Mucosa of descending colon (tissue), 3 donors: ENCODE results near the gene AWAT1. TPM values are rescaled to one million over a fixed set of nuclear protein-coding genes. Genes with fewer than 3 reads are reported as not detected.
"Not testable (repeated sequence)": the region's sequence is repeated elsewhere in the genome, so short reads cannot be mapped to it uniquely, and the experiment has no call there.

Experiments used
- ATAC-seq: fragments of 200-7000 bp; cut with Tn5 transposase; one replicate; pipeline ENCODE4 v1.9.1; 2020; ENCODE audit warnings: mild to moderate bottlenecking, moderate library complexity
- DNase-seq, 3 donors: peaks; one replicate each; pipeline ENCODE4 v3.0.0-alpha.2; 2020
- H3K36me3 ChIP-seq: fragments of 200-600 bp; one replicate; pipeline ENCODE4 v1.8.0; 2021; ENCODE audit warnings: low read depth, mild to moderate bottlenecking
- H3K4me1 ChIP-seq: fragments of 200-600 bp; one replicate; pipeline ENCODE4 v1.8.0; 2021; ENCODE audit warnings: low read depth, mild to moderate bottlenecking
- H3K4me3 ChIP-seq: fragments of 200-600 bp; one replicate; pipeline ENCODE4 v1.8.0; 2021; ENCODE audit warnings: mild to moderate bottlenecking
- H3K9me3 ChIP-seq: fragments of 200-600 bp; one replicate; pipeline ENCODE4 v1.8.0; 2021; ENCODE audit warnings: mild to moderate bottlenecking
- intact Hi-C, 2 donors: fragments of 100-400 bp; cut with DNase I in 1 of 2; cut with micrococcal nuclease in 1 of 2; formaldehyde crosslinking; loops; one replicate each; pipeline versions ENCODE4 v1.11.0 to v1.11.1; 2022; cut with DNase I, micrococcal nuclease
- total RNA-seq, 3 donors: library from RNA; stranded (reverse); fragmentation: NEBNext Ultra II Directional in 2 of 3; extraction: Animal tissue kit (Norgen Biotek cat#: 25700) in 2 of 3; gene quantifications; one replicate each; pipeline versions ENCODE4 v1.2.1 to v1.2.4, GENCODE V29; 2021 to 2023
- TF ChIP-seq, protein P1 (sequence below): fragments of 200-600 bp; IDR thresholded peaks from one replicate; pipeline ENCODE4 v1.8.0; 2022; ENCODE audit warnings: antibody characterized with exemption, mild to moderate bottlenecking
- donor health status: DM: no; HTN: no; CAD: no; lungs with moderate emphysema.
- donor health status: DM: no; HTN: no; CAD: no.
- donor health status: DM: no; HTN: yes; CAD: no.

The AWAT1 gene
- total RNA-seq, 3 donors from 2014 or later = not detected

DNA sequence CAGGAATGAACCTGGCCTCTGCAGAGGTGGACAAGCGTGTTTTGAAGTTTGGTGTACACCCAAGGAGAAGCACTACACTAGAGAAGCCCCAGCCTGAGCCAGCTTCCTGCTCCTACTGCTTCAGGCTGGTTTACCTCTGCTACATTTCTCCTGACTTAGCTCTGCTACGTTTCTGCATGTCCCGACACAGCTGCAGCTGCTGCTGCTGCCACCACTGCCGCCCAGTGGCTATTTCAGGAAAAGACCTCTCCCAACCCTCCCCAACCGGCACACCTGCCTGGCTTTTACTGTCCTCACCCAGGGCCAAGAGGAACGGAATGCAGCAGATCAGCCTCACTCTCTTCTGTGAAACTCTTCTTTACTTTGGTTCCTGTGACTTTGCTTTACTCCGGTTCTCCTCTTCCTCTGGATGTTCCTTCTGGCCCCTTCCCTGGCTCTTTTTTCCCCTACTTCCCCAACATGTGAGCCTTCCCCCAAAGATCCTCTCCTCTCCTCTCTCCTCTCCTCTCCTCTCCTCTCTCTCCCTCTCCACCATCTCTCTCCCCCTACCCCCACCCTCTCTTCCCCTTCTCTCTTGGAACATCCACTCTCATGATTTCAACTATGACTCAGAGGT, 28.6 kb downstream of the AWAT1 start:
- ATAC-seq (peak; percentile 93), DNase-seq (peak; percentile 47 to 69 (median 67))
- intact Hi-C loops = loop anchor here in 1 of 2 donors (10.0 kb wide), 1 partner anchor 68 kb away; no protein-coding TSS in a partner anchor
- H3K4me1 ChIP-seq = no peaks in the 10 kb centered on the region
- H3K9me3 ChIP-seq = no peaks in the 10 kb centered on the region
- no peak overlapping the region for H3K4me3 ChIP-seq
- TF ChIP-seq, protein P1, sequence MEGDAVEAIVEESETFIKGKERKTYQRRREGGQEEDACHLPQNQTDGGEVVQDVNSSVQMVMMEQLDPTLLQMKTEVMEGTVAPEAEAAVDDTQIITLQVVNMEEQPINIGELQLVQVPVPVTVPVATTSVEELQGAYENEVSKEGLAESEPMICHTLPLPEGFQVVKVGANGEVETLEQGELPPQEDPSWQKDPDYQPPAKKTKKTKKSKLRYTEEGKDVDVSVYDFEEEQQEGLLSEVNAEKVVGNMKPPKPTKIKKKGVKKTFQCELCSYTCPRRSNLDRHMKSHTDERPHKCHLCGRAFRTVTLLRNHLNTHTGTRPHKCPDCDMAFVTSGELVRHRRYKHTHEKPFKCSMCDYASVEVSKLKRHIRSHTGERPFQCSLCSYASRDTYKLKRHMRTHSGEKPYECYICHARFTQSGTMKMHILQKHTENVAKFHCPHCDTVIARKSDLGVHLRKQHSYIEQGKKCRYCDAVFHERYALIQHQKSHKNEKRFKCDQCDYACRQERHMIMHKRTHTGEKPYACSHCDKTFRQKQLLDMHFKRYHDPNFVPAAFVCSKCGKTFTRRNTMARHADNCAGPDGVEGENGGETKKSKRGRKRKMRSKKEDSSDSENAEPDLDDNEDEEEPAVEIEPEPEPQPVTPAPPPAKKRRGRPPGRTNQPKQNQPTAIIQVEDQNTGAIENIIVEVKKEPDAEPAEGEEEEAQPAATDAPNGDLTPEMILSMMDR = no peak
- H3K36me3 ChIP-seq = no peaks in the 10 kb centered on the region

DNA sequence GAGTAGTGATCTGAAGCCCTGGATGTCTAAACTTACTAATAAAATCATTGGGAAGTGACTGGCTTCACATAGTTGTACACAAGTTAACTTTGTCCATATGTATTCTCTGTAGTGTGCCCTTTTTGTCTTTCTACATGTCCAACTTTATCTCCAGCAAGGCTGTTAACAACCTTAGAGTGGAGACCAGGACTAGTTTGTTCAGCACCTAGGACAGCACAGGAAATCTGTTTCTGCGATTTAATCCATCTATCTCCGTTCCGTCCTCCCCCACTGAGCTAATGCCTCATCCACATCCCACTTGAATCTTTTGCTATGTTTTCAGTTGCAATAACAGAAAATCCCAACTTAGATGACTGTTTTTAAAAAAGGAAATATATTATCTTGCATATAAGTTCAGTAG, 30.3 kb downstream of the AWAT1 start:
- no peaks in the 10 kb centered on the region for H3K36me3 ChIP-seq
- ATAC-seq = no peak

DNA sequence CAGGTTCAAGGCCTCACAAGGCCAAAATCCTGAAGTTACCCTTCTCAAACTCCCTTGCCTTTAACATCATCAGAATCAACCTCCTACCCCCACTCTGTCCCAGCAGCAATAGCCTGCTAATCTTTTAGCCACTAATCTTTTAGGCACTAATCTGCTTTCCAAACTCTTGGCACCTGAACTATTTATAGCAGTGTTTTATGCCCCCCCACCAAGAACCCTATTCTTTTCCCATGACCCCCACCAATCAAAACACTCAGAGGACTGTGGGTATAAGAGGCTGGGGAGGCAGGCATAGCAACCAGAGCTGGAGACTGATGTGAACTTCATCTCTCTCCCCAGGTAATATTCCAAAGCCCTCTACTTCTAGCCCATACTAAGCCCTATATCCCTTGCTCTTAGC, 33.6 kb downstream of the AWAT1 start, which contains the start of gene ARR3:
TSS of gene ARR3 (plus strand) at position 301 of the 400 bp plus-strand sequence. CDS start 1,052 bp downstream, outside the sequence.
- ATAC-seq = no peak
- H3K9me3 ChIP-seq = no peaks in the 10 kb centered on the region
- H3K4me1 ChIP-seq = no peaks in the 10 kb centered on the region
- H3K36me3 ChIP-seq = no peaks in the 10 kb centered on the region
- intact Hi-C loops = loop anchor here in 1 of 2 donors (10.0 kb wide), 1 partner anchor 73 kb away; no protein-coding TSS in a partner anchor
- TF ChIP-seq, protein P1 = no peak
- H3K4me3 ChIP-seq = no peak within 1 kb of the TSS
- no peak for DNase-seq

More for the DNA sequence above, 30.3 kb downstream of the AWAT1 start:
- TF ChIP-seq, protein P1 = no peak
- H3K9me3 ChIP-seq = no peaks in the 10 kb centered on the region
- H3K4me3 ChIP-seq = no peak overlapping the region
- intact Hi-C loops = loop anchor here in 1 of 2 donors (10.0 kb wide), 1 partner anchor 70 kb away; no protein-coding TSS in a partner anchor
- H3K4me1 ChIP-seq = no peaks in the 10 kb centered on the region
- DNase-seq = no peak

DNA sequence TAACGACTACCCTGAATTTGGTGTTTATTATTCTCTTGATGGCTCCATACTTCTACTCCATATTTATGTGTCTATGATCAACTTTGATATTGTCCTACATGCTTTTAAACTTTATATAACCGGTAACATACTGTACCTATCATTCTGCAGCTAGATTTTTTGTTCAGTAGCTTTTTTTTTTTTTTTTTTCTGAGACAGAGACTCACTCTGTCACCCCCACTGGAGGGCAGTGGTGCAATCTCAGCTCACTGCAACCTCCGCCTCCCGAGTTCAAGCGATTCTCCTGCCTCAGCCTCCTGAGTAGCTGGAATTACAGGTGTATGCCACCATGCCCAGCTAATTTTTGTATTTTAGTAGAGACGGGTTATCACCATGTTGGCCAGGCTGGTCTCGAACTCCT, 39.6 kb downstream of the AWAT1 start:
- ATAC-seq, H3K36me3 ChIP-seq, DNase-seq, H3K4me3 ChIP-seq, H3K4me1 ChIP-seq, intact Hi-C loops, H3K9me3 ChIP-seq: not testable (repeated sequence)

DNA sequence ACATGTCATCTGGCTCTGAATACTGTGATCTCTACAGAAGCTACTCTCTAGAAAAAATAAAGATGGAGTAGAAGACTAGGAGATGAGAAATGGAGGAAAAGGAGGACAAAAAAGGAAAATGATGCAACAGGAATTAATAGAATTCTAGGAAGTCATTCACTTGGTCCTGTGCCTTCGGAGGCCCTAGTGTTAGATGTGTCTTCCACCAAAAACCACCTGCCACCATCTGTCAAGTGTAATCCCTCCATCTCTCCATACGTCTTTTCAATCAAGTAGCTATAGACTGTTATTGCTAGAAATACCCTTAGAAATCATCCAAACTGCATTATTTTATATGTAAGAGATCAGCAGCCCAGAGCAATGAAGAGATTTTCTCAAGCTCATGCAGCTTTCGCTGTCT, 44.6 kb downstream of the AWAT1 start:
- no peaks in the 10 kb centered on the region for H3K9me3 ChIP-seq
- H3K4me1 ChIP-seq = no peaks in the 10 kb centered on the region
- ATAC-seq (no peak), DNase-seq (no peak)
- H3K36me3 ChIP-seq = no peaks in the 10 kb centered on the region
- TF ChIP-seq, protein P1 = no peak
- no peak overlapping the region for H3K4me3 ChIP-seq
- intact Hi-C loops = no loop called here

DNA sequence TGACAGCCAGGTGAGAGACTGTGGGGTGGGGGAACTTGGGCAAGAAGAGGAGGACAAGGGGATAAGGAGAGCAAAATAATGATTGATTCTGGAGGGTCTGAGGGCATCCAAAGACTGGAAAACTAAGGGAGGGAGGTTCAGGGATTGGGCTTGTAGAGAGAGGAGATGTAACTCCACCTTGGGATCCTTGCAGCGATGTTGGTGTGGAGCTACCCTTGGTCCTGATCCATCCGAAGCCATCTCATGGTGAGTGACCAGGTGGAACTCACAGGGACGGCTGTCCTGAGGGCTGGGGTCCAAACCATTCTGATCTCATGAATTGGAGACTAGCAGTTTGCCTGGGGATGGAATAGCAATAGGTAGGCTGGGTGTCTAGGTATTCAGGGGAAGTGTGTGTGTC, 46.1 kb downstream of the AWAT1 start:
- H3K36me3 ChIP-seq = no peaks in the 10 kb centered on the region
- no peak for ATAC-seq

More for the DNA sequence above, 46.1 kb downstream of the AWAT1 start:
- DNase-seq = no peak
- no peak overlapping the region for H3K4me3 ChIP-seq
- H3K9me3 ChIP-seq = no peaks in the 10 kb centered on the region
- no peaks in the 10 kb centered on the region for H3K4me1 ChIP-seq
- intact Hi-C loops = no loop called here
- TF ChIP-seq, protein P1 = no peak
